Activated CD8-positive, alpha-beta memory T cell treated with anti-CD3 and anti-CD28 coated beads for 1 hour (primary cell): Measurements from ENCODE around the gene GRAMD1C.
"Not testable (repeated sequence)": the region's sequence is repeated elsewhere in the genome, so short reads cannot be mapped to it uniquely, and the experiment has no call there.

Experiments
- DNase-seq, 2 donors: peaks; one replicate each; pipeline ENCODE4 v3.0.0-alpha.2; 2020; ENCODE audit warnings: low read depth in 1 of 2; ENCODE audit errors: extremely low read depth in 1 of 2

The GRAMD1C gene

GRCh38 chr3:113850391-113850790, 11.8 kb downstream of the GRAMD1C start:
- not testable (repeated sequence) for DNase-seq

GRCh38 chr3:113852506-113852905, 13.9 kb downstream of the GRAMD1C start:
- no peak for DNase-seq

GRCh38 chr3:113867506-113867905, 28.9 kb downstream of the GRAMD1C start:
- no peak for DNase-seq

GRCh38 chr3:113873293-113873692, 34.7 kb downstream of the GRAMD1C start:
- DNase-seq: no peak

GRCh38 chr3:113873814-113874526, 35.4 kb downstream of the GRAMD1C start:
- no peak for DNase-seq

GRCh38 chr3:113878403-113878802, 39.8 kb downstream of the GRAMD1C start:
- no peak for DNase-seq

GRCh38 chr3:113885050-113885449, 46.5 kb downstream of the GRAMD1C start:
- no peak for DNase-seq

- no peak for DNase-seq
Measured at GRCh38 chr3:113890256-113890900, 51.8 kb downstream of the GRAMD1C start.

GRCh38 chr3:113894927-113895326, 56.3 kb downstream of the GRAMD1C start:
- DNase-seq: no peak

GRCh38 chr3:113895964-113896363, 57.4 kb downstream of the GRAMD1C start:
- no peak for DNase-seq

- DNase-seq: no peak
Measured at GRCh38 chr3:113896930-113897329, 58.3 kb downstream of the GRAMD1C start.

GRCh38 chr3:113897373-113897777, 58.8 kb downstream of the GRAMD1C start:
- DNase-seq: no peak

GRCh38 chr3:113898892-113899291, 60.3 kb downstream of the GRAMD1C start:
- DNase-seq: no peak

GRCh38 chr3:113906568-113907140, 68.1 kb downstream of the GRAMD1C start:
- DNase-seq: no peak

- DNase-seq: no peak
Measured at GRCh38 chr3:113908133-113908532, 69.5 kb downstream of the GRAMD1C start.

- no peak for DNase-seq
Measured at GRCh38 chr3:113910966-113911365, 72.4 kb downstream of the GRAMD1C start.

GRCh38 chr3:113912552-113913236, 74.1 kb downstream of the GRAMD1C start:
- peak in 1 of 2 donors; percentile 5 for DNase-seq

- no peak for DNase-seq
Measured at GRCh38 chr3:113914646-113915045, 76.1 kb downstream of the GRAMD1C start.

- no peak for DNase-seq
Measured at GRCh38 chr3:113927556-113927955, 89.0 kb downstream of the GRAMD1C start.

GRCh38 chr3:113946831-113947230, 108.2 kb downstream of the GRAMD1C start:
- no peak for DNase-seq

- DNase-seq: peak in 1 of 2 donors; percentile 47
Measured at GRCh38 chr3:113947372-113948014, 108.9 kb downstream of the GRAMD1C start, which contains the start of gene ZDHHC23. TSS of gene ZDHHC23 (plus strand) at chr3:113948013. CDS start at chr3:113948803, 790 bp downstream.
